ENCODE data around the gene GSX2.
A peak's percentile ranks its signal among the peaks of the same experiment; 100 is the strongest.

Gene GSX2

DNA sequence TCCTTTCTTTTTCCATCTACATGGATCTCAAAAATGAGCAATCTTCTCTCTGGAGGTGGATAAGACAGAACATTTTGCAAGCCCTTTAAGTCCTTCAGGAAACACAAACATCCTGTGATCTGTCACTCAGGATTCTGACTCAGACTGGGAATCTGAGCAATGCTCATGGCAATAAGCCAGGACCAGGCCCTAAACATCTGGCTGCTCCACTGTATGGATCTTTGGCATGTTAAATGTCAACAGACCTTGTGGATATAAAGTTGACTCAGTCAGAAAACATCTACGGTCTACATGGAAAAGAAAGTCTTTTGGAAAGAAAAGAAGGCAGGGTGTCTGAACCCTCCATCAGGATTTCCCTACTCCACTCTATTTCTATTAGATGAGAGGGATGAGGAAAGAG is 17.8 kb upstream of the GSX2 start:
- DNase-seq = no peak

DNA sequence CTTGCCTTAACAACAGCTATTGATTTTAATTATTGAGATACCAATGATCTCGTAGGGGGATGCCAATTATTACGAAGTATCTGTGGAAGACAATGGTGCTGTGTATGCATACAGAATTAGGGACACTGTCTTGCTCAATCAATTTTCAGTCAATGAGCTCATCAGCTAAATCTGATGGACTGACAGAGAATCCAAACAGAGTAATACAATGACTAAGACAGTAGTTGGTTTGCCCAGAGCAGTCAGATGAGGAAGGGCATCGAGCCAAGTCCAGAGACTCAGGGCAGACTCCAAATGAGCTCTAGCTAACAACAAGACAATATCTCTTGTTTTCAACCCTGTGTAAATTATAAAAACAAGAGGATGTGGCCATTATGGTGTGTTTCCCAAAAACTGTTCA is 14.7 kb upstream of the GSX2 start:
- no peak for DNase-seq

DNA sequence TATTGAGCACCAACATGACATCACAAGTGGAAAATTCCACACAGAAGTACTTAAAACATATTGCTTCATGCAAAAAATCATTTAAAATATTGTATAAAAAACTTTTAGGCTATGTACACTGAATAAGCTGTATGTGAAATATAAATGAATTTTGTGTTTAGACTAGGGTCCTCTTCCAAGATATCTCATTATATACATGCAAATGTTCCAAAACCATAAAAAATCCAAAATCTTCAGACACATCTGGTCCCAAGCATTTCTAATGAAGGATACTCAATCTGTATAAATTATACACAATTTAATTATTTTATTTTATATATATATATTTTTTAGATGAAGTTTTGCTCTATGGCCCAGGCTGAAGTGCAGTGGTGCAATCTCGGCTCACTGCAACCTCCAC is 10.1 kb upstream of the GSX2 start:
- DNase-seq = no peak

DNA sequence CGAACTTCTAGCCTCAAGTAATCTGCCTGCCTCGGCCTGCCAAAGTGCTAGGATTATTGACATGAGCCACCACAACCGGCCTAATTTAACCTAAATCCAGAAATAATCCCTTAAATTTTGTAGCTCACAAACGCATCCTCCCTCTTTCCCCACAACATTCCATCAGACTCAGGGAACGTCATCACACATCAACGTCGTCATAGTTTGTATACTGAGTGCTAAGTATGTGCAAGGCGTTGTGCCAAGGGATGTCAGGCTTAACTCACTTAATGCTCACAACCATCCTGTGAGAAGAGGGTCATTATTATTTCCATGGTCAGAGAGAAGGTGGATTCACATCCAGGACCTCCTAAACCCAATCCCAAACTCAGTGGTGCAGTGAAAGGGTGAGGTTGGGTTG is 9.6 kb upstream of the GSX2 start:
- no peak for DNase-seq

DNA sequence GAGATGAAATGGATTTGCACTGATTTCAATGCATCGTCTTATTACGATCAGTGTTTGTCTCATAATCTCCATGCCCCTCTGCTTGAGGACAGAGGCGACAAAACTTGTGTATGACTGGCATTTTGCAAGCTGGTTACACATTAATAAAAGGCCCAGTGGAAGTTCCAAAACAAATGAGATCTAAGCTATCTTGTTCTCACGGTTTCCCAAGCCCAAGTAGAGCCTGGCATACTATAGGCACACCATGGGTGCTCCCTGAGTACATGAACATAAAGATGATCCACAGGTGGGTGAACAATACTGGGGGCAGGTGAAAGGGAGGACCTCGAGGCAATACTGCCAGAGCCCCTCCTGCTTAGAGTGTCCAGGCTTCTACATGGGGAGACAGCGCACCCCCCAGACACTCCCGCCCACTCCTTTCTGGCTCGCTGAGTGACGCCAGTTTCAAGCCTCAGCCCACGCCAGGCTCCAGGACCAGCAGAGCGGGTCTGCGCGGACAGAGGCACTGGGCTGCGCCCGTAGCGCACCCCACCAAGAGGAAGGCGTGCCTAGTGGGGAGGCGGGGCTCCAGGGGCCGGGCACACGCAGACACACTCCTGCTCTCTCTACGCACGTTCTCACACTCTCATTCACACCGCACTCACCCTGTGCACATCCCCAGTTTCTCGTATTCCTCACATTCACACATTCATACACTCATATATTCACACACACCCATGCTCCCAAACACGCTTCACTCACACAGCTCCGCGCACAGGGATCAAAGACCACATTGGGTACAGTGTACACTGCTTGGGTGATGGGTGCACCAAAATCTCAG is 8.9 kb upstream of the GSX2 start:
- DNase-seq = peak; percentile 67

DNA sequence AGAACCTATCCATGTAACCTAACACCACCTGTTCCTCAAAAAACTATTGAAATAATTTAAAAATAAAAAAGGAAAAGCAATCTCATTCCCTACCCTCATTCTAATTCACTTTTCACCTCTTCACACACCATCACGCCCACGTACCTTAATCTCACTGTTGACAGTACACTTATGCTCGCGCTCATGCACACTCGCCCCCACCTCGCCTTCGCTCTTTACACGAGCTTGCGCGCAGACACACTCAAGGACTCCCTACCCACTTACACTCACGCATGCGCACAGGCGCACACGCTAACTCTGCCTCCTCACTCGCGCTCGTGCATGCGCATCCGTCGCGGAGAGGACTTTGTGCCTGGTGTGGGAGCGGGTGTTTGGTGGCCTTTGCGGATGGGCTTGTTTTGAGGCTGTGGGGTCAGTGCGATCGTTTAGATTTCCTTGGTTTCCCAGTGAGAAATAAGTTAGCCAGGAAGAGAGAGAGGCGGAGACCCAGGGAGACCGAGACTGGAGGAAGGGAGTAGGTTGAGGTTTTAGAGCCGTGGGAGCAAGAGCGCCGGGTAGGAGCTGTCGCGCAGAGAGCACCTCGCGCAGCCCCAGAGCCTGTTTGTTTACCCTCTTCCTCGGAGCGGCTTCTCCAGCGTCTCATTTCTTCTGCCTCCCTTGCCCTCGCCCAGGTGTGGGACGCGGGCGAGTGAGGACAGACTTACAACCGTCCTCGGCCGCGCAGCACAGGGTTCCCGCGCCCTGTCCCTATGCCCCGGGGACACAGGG is 8.1 kb upstream of the GSX2 start:
- peak; percentile 91 for DNase-seq

DNA sequence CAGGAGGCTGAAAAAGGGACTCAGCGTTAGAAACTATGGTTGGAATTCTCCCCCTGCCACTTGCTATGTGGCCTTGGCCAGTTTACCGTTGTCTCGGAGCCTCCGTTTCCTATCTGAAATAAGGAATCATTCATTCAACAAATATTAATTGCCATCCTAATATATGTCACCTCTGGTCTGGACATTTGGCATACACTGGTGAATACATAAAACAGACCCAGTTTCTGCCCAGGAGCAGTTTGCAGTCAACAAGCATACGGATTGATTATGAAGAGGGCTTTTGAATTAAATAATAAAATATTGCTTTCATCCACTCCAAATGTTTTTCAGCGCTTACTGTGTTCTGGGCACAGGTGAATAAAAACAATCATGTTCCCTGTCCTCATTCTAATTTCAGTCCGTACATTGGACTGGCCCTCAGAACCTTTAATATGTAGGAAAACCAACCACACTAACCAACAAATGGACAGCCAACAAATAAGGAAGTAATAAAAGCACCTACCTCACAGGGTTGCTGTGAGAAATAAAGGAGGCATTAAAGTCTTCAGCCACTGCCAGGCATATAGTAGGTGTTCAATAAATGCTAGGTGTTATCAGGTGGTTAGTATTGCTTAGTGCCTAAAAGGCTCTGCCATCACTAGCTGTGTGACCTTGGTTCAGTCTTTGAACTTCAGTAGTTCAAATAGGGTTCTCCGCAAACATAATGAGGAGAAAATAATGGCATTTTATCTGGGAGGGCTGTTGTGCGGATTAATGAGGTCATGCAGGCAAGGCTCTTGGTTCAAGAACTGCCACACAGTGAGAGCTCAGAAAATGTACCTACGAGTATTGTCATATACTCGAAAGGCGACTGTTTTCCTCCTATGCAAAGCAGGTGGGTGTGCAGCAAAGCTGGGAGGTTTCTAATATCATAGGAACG is 7.3 kb upstream of the GSX2 start:
- no peak for DNase-seq

DNA sequence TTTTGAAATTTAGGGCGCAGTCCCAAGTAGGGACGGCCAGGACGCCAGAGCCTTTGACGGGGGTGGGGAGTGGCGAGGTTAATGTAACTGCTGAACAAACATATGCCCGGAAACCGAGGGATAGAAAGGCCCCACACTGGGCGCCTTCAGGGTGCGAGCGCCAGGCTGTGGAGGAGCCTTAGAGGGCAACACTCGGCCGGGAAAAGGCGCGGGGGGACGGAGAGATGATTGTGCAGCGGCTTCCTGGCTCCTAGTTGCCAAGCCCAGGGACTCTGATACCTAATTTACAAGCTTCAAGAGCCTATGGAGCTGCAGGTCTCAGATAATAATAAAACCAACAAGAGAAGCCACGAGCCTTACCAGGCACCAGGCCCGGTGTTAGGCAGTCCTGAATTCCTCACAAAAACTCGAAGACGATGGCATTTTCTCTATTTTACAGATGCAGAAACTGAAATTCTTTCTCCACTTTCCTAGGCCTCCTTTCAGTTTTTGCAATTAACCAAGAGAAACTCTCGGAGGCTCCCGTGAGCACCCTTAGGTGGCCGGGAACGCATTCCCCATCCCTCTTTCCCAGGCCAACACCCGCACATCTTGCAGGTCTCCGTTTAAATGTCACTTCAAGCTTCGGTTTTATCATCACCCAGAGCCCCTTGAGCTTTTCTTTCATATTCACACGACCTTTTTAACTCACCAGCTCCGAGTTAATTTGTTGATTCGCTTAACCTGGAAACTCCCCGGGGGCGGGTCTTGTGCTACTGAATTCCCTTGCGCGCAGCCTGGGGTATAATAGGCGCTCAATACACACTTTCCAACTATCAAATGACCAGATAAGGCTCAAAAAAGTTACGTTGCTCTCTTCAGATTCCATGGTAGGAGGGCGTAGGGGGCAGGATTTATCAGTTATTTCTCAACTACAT is 6.4 kb upstream of the GSX2 start:
- peak; percentile 69 for DNase-seq

DNA sequence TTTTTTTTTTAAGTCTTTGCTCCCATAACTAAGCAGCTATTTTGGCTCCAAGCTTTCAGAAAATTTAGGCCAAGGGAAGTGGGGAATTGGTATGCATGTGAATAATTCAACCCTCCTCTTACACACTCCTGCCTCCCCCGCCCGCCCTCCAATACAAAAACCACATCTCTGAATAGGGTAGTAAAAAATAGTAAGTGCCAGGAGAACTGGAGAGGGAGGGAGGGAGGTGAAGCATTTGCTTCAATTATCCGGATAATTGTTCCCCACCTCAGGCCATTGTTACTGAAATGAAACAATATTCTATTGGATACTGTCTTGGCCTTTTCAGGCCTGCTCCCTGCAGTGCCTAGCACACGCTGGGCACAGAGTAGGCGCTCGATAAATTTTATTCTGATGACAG is 5.5 kb upstream of the GSX2 start:
- DNase-seq = no peak

DNA sequence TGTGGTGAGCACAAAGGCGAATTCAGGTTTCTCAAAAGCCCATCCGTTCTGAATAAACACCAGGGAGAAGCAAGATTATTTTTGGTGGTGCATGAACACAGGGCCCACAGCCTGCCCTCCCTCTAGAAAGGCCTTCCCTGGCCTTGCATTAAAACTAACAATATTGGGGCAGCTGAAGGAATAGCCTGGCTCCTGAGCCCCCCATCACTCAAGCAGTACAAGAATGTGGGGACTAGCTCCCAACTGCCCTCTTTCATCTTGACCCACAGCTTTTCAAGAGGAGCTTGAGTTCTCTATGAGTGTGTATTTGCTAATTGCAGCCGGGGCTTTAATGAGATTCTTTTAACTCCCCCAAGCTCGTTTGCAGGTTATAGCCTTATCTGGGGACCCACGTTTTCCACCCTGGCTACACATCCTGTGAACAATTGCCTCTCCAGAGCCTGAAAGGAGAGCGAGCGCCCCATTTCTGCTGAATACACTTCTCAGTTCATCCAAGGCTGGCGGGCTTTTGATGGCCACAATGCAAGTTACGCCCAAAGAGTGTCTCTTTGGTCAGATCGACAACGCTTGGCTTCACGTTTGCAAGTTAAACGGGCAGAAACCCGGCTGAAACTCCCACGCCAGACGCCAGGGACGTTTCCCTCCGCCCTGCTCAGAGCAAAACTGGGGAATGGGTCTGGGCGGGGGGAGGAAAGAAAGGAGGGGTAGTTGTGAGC is 4.7 kb upstream of the GSX2 start:
- no peak for DNase-seq

DNA sequence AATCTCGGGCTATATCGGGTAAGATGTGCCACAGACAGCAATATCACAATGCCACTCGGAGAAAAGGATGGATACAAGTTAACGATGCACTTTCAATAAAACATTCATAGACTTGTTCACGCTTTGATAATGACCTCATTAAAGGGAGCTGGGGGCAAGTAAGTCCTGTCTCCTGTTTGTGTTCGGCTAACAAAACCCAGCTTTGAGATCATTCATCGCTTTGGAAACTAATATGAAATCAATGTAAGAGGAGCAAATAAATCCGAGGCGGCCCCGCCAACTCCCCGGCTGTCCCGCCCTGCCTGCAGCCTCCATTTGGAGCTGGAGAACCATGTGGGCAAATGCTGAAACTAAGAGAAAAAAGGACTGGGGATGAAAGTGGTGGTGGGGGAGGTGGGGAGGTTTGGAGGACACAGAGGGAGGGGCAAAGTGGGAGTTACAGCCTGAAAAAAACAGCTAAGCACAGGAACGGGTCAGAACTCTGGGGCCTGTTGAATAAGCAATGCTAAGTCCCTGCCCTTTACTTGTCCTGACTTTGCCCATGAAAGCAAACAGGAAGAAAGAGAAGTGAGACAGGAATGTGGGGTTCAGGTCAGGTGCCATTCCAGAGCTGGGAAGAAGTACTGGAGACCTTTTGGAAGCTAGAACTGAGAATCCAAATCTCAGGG is 3.5 kb upstream of the GSX2 start:
- no peak for DNase-seq

DNA sequence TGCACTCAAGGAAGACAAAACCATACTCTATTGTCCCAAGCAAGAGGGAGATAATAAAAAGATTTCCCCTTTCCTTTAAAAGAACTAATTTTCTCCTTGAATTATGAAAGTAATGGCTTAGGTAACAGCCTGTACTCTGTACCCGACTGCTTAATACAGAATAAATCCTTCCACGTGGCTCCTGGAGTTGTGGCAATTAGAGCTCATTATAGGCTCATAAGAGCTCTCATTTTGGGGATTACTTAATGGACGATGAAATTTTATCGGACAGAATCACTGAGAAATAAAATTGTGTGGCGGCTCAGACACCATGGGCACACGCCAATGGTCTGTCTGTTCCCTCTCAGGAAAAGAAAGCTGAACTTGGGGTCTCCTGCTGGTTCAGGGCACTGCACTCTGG is 2.8 kb upstream of the GSX2 start:
- DNase-seq = no peak

DNA sequence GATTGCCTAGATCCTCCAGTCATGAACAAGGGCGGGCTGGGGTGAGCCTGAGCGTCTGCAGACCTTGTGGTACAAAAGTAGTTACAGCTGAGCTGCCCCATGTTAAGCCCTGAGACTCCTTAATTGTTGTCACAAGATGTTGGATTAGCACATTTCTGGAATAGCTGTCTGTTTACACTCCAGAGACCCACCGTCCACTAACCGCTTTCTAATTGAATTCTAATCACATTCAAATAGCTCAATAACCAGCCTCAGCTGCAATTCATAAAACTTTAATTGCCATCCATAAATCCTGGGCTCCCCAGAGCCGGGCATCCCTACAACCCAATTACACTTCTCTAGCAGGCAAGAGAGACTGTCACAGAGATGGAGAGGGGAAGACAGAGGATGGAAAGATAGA is 1.6 kb upstream of the GSX2 start:
- DNase-seq = no peak

DNA sequence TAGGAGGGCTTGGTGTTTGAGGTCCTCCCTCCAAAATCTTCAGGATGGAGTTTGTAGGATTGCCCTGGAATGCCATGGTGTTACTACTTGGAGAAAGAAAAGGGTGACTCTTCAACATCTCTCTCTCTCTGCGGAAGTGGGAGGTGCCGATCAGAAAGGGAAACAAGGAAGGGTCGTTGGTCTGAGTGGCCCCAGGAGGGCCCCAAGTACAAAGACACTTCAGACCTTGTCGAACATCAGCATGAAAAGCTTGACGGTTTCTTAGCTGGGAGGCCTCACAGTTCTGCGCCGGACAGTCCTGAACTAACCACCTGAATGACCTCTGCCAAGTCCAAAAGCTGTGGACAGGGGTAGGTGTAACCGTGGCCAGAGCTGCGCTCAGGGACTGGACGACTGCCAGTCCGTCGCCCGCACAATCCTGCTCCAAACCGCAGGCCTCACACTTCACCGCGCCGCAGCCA is 646 bp upstream of the GSX2 start:
- DNase-seq = no peak

DNA sequence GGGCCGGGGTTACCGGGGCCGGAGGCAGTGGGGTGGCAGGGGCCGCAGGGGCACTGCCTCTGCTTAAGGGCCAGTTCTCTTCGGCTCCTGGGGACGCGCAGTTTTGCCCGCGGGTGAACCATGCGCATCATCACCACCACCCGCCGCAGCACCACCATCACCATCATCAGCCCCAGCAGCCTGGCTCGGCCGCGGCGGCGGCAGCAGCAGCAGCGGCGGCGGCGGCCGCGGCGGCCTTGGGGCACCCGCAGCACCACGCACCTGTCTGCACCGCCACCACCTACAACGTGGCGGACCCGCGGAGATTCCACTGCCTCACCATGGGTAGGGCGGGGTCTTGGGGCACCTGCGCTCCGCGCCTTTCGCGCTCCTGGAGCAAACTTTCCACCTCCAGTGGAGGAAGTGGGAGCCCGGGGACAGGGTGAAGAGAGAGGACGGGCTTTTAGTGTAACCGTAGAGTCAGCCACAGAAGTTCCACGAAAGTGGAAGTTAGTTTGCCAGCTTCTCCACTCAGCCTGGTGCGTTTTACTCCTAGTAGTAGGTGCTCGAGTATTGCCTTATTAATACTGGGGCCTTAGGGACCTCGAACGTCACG is 729 bp downstream of the GSX2 start:
- DNase-seq = no peak

DNA sequence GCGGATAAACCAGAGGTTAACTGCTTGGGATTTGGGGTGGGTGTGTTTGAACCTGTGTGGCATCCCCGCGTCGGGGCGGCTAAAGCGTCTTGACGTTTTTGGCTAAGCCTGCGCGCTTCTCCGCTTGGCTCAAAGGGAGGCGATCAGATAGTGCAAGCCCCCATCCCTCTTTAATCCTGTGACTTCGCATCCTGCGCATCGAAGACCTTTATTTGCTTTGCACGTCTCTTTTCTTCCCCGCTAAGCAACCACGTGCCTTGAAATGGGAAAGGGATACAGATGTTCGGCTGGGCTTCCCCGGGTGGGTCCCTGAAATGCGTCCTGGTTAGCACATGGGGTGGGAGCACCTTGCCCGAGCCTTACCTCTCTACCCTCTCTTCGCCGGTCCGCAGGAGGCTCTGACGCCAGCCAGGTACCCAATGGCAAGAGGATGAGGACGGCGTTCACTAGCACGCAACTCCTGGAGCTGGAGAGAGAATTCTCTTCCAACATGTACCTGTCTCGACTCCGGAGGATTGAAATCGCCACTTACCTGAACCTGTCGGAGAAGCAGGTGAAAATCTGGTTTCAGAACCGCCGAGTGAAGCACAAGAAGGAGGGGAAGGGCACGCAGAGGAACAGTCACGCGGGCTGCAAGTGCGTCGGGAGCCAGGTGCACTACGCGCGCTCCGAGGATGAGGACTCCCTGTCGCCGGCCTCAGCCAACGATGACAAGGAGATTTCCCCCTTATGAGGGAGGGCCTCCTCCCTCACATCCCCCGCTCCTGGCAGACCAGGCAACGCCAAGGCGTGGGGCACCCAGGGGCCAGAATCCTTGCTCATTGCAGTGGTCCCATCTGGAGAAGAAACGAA is 1.5 kb downstream of the GSX2 start:
- no peak for DNase-seq

DNA sequence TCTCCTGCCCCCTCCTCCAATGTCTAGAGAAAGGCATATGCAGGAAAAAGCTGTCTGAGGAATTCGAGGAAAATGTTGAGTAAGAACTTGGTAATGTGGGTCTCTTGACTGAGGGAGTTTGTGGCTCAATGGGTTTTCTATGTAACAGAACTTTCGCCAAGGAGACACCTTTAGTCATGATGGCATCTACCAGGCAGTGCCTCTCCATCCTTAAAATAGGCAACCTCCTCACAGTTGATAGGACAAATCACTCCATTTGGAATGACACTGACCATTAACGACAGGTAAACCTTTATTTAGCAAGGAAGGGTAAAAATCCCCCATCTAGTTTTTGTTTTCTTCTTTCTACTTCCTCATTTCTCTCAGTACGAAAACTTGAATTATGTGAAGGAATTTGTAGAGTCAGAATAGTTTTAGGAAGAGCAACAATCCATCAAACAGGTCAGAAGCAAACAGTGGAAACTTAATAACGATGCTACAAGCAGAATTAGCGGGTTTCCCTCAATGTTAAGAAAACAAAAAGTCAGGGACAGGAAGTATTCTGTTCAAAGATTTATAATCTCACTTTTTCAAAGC is 2.7 kb downstream of the GSX2 start:
- DNase-seq = no peak

DNA sequence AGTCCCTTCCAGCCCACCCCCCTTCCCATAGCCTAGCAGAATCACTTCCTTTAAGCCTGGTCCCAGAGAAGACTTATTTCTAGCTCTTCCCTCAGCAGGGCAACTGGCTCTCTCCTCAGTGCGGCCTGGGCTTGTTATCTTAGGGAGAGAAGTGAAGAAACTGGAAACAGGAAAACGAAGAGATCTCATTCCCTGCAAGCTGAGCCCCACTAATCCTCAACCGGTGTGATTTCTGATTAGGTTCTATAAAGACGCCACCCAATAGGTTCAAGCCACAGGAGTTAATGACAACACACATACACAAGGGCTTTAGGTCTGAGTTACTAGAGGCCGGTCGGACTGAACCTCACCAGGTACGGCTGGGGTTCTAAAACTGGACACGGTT is 3.2 kb downstream of the GSX2 start:
- no peak for DNase-seq

DNA sequence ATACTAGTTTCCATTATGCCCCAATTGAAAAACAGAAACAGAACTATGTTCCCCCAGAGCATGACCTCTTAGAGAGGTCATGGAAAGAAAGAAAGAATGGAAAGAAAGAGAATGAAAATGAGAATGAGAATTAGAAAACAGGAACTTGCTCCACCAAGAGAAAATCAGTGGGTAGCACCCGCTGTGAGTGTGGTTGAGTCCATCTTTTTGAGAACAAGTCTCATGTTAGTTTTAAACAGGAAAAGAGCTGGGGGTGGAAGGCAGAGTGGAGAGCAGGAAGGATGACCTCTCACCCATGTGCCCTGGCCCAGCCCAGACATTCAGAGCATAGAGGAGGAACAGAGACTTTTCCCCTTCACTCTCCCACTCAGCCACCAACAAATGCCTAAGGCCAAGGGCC is 4.9 kb downstream of the GSX2 start:
- no peak for DNase-seq
